Amniotic epithelial cell (primary cell): ENCODE data around the gene CFP.
A peak's percentile ranks its signal among the peaks of the same experiment; 100 is the strongest.
"Not testable (repeated sequence)": the region's sequence is repeated elsewhere in the genome, so short reads cannot be mapped to it uniquely, and the experiment has no call there.

Source experiments
- DNase-seq: peaks from one replicate; pipeline ENCODE4 v3.0.0-alpha.2; 2010; ENCODE audit warnings: low read depth

CFP gene

GRCh38 chrX:47629419-47630200 is at the start of gene CFP:
CFP (minus strand) TSS chrX:47629930; CDS start chrX:47629844, 86 bp downstream.
- no peak for DNase-seq

DNA sequence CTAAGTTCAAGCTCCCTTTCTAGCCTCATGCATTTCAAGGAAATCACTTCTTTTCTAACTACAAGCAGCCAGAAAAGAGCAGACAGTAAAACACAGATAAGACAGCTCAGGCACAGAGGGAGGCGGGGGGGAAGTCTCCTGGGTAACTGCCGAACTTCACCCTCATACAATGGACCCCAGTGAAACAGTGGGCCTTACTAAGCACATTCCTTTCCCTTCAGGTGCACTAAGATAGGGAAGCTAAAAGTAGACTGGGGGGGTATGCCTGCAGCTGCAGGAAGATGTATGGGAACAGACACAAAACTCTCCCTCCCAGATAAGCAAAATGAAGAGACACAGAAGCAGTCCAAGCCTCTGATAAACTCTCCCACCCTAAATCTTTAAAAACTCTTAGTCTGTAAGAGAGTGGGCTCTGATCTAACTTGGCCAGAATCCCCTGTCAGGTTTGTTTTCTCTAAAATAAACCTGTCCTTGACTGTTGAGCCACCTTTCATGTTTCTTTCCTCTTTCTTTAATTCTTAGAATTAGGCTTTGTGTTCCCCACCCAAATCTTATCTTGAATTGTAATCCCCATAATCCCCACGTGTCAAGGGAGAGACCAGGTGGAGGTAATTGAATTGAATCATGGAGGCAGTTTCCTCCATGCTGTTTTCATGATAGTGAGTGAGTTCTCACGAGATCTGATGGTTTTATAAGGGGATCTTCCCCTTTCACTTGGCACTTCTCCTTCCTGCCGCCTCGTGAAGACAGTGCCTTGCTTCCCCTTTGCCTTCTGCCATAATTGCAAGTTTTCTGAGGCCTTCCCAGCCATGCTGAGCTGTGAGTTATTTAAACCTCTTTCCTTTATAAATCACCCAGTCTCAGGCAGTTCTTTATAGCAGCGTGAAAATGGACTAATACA is 46.5 kb upstream of the CFP start:
- DNase-seq, result not testable (repeated sequence)

- DNase-seq, result no peak
Measured at GRCh38 chrX:47674776-47675175, 45.0 kb upstream of the CFP start.

GRCh38 chrX:47665797-47666196 is 36.1 kb upstream of the CFP start:
- DNase-seq, result not testable (repeated sequence)

DNA sequence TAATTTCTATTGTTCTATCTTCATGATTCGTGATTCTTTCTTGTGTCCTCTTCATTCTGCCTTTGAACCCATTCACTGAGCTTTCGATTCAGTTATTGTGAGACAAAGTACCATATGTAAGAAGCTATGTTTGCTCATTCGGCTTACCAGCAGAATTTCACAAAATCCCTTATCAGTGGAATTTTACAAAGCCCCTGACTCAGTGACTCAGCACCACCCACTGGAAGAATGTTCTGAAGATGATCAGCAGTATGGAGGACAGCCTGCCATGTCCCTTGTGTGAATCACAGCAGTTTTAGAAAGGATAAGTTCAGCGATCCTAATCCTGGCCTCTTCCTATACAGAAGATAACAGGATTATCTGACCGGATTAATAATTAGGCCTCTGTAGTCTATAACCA is 35.0 kb upstream of the CFP start:
- DNase-seq, result peak; percentile 84

DNA sequence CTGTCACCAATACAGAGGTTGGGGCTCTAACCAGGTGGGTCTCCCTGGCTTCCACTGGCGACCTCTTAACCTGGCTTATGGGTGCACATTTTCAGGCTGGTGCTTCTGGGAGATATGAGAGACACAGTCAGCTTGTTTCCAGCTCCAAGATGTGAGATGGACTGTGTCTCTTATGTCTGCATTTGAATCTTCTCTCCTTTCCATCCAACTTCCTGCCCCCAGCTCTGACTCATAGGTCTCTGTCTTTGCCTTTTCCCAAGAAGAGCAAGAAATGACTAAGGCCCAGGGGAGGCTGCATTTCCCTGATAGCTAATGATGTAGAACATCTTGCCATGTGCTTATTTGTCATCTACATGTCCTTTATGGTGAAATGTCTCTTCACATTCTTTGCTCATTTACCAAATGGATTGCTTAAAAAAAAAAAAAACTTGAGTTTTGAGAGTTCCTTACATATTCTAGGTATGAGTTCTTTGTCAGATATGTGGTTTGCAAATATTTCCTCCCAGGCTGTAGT is 32.5 kb upstream of the CFP start:
- peak; percentile 98 for DNase-seq

DNA sequence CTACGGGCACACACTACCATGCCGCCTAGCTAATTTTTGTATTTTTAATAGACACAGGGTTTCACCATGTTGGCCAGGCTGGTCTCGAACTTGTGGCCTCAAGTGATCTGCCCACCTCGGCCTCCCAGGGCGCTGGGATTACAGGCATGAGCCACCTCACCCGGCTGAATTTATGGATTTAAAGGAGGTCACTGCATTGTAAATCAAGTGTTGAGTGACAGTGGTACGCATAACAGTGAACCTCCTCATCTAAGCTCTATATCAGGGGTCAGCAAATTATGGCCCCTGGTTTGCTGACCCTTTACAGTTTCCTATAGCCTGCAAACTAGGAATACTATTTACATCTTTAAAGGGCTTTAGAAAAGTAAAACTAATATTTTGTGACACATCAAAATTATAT is 31.8 kb upstream of the CFP start:
- no peak for DNase-seq

- no peak for DNase-seq
Measured at GRCh38 chrX:47659421-47659726, 29.6 kb upstream of the CFP start.

DNA sequence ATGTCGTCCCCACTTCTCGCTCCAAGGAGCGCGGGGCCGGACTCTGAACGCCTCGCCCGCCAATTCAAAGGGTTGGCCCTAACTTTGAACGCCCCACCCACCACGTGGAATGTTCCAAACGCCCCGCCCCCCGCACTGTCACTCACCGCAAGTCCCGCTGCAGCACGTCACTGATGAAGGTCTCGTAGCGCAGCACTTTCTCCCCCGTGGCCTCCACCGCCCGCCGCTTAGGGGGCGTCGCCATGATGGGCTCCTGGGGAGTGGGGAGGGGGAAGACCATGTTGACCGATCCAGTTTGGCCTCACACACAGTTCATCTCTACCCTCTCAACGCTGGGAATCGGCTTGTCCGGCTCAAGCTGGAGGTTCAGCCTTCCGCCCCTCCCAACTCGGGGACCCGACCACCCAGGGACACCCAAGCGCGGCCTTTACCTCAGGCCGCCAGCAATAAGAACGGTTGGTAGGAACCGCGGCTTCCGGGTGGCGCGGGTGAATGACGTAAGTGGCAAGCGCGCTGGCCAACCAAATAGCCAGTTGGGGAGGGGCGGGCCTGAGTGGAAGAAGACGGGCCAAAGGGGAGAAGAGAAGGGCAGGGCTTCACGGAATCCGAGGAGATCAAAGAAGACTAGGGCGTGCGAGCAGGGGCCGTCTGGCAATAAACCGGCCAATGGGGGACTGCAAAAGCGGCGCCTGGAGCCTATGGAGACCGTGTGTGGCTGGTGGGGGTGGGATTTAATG is 29.1 kb upstream of the CFP start, which contains the start of gene UXT:
Gene UXT, minus strand, starts transcription at position 497 of the 737 bp plus-strand sequence. Its CDS starts 253 bp downstream, at position 244.
- peak; percentile 94 for DNase-seq

DNA sequence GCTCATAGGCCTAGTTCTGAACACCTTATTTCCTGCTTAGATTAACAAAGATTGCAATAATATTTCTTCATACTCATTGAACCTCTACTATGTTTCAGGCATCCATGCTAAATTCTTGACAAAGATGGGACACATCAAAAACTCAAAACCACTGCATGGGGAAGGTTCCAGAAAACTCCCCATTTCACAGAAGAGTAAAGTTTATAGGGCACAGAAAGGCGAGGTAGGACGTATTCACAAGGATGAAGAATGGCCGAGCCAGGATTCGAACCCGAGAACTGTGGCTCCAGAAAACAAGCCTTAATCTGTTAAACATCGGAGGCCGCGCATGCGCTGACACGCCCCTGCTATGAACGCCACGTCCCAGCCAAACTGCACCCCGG is 28.6 kb upstream of the CFP start:
- DNase-seq, result no peak

- no peak for DNase-seq
Measured at GRCh38 chrX:47651043-47651905, 21.5 kb upstream of the CFP start.

DNA sequence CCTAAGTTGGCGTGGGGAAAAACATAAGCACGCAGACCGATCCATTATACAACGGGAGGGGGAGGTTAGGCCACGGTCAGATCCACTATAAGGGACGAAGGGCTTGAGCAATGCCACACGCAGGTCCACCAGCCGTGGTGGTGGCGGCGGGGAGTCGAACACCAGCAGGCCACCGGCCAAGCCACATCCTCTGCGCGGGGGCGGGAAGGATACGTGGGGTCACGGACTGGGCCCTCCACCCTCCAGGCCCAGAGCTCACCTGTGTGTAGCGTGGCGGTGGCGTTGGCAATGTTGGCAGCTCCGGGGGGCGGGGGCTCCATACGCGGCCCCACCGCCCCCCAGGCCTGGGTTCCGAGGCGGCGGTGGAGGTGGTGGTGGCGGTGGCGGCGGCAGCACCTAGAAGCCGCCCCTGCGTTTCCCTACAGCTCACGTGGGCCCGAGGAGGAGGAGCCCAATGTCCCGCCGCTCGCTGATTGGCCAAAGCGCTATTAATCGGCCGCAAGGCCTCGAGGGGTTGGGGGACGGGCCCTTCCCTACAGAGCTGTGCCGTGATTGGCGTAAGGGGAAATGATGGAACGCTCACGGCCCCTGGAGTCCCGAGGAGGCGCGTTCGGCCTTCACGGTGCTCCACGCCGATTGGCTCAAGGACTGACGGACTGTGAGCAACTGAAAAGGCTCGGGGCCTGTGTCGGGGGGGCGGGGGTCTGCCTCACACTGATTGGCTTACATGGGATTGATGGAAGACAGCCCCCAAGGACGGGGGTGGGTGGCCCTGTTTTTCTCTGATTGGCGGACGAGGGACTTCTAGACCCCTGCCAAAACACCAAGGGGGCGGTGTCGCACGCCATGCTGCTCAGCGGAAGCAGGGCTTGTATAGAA is 20.7 kb upstream of the CFP start, which contains the start of gene ELK1:
Gene ELK1, minus strand, starts transcription at position 400 of the 879 bp plus-strand sequence. CDS start 9,122 bp downstream, outside the sequence.
- DNase-seq, result peak; percentile 98

GRCh38 chrX:47649781-47650163 is 20.0 kb upstream of the CFP start:
- no peak for DNase-seq

GRCh38 chrX:47649271-47649670 is 19.5 kb upstream of the CFP start:
- DNase-seq, result peak; percentile 32

DNA sequence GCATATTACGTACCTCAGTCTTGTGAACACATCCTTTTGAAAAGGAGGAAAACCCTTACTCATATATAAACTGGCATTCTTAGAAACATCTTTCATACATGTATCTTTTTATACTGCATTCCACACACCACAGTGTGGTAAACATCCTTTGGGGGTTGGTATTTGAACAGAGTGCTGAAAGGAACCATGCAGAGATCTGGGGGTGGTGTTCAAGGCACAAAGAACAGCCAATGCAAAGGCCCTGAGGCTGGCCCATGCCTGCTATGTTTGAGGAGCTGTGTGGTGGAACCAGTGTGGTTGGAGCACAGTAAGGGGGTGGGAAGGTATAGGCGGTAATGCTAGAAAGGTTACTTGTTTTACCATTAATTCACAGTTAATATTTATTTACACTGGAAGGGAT is 18.6 kb upstream of the CFP start:
- peak; percentile 69 for DNase-seq

DNA sequence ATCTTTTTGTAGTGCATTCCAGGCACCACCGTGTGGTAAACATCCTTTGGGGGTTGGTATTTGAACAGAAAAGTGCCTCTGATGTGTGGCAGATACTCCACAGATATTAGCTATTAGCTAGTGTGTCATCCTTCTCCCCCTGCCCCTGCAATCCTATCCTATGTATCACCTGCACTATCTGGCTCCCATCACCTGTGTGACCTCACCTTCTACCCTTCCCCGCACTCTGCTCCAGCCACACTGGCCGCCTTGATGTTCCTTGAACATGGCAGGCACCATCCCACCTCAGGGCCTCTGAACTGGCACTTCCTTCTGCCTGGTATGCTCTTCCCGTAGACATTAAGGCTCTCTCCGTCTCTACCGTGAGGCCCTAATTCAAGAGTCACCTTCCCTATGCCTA is 16.9 kb upstream of the CFP start:
- DNase-seq, result no peak

DNA sequence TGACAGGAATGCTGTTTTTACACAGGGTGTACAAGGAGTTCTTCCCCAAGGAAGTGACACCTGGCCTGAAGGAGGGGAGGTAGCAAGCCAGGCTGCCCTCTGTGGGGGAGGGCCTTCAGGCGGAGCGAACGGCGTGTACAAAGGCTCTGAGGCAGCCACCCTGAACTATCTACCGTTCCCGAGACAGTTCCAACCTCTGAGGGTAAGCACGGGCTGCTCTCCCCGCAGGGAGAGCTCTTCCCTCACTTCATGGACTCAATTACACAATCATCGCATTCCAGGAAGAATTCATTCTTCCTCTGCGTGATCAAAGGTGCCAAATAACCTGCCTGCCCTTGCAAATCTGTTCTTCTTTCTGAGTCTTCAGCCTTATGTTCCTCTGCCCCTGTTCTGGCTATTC is 15.8 kb upstream of the CFP start:
- DNase-seq, result peak; percentile 70

GRCh38 chrX:47644557-47645091 is 14.9 kb upstream of the CFP start:
- no peak for DNase-seq

DNA sequence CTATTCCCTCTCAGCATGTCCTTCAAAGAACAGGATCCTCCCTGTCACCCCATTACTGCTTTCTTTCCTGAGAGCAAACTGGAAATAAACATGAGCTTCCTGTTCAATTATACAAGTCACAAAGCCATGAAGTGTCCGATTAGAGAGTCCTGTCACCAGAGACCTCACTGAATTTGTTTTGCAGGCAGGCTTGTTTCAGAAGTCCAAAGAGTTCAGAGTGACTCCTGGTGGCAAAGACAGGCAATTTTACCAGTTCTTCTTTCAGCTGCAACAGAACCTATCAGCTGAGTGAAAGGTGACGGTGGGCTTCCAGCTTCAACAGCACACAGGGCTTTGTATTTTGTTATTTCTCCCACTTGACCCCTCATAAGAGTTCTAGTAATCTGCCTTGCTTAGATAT is 14.2 kb upstream of the CFP start:
- DNase-seq, result peak; percentile 40

DNA sequence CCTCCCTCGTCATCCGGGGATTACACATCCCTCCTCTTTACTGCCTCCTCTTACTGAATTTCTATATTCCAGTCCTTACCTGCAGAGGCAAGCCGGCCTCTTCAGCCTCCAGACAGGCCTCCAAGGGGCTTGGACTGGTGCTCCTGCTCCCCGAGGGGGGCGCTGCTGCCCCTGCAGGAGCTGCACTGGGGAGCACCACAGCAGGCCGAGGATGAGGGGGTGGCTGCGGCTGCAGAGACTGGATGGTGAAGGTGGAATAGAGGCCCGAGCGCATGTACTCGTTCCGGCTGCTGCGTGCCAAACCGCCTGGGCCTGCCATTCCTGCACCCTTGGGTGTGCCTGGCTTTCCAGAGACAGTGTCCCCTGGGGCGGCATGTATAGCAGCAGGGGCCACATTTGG is 9.1 kb upstream of the CFP start:
- DNase-seq, result no peak
